ENCODE results near the gene PHACTR1.

DNA sequence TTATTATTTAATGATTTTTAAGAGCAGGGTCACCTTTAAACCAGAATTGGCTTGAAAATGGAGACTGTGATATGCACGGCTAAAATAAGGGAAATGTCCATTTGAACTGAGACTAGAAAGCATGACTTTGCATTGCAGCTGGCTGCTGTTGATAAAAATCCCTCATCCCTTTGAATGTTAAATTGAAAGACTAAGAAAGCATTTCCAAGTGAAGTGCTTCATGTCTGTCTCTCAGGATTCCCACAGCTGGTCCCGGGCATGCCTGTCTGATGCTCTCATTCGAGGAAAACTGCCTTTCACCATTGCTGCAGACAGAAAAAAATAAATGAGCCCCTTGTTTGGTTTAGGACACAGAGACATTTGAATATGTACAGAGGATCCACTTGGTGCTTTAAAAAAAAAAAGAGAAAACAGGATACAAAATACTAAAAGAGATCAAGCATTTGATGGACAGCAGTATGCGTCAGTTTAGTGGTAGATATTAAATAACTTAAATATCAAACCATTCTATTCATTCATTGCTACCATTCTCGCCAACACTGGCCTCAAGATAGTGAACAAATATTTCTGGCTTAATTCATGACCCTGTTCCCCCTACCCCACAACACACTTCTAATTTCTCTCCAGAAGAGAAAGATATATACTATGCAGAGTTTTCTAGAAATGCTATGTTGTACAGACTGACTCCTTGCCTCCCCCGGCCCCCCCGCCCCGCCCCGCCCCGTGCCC, 556.8 kb downstream of the PHACTR1 start:
- TF ChIP-seq POLR2A (IDR thresholded peaks at IDR 0.05) (no peak), POLR2AphosphoS5 (IDR thresholded peaks at IDR 0.05; ENCODE audit: insufficient read depth in 1 of 2, low read depth in 1 of 2) (no peak), CTCF (IDR thresholded peaks at IDR 0.05) (no peak)
